Caco-2 (cell line): Measurements from ENCODE around the gene BCDIN3D. TPM values are rescaled to one million over a fixed set of nuclear protein-coding genes. Genes with fewer than 3 reads are reported as not detected.

Experiments
- BruUV-seq: library from RNA; stranded (reverse); fragments of 400-500 nt; replicated peaks from 2 replicates; lab custom pipeline; 2021; lab: Mats Ljungman, UMichigan
- CTCF ChIA-PET: fragments of 300-600 bp; sonication (Branson Sonifier 250); formaldehyde crosslinking; loops from one replicate; lab custom pipeline; 2022; ENCODE audit warnings: antibody characterized with exemption; lab: Charles Lee
- POLR2A ChIA-PET: fragments of 300-600 bp; sonication (Branson Sonifier 250); formaldehyde crosslinking; loops from one replicate; lab custom pipeline; 2022; ENCODE audit warnings: antibody characterized with exemption; lab: Charles Lee
- DNase-seq, 2 experiments: peaks; one replicate each; pipeline versions ENCODE4 v3.0.0 to v3.0.0-alpha.2; 2020 to 2022
- H3K27me3 ChIP-seq: replicated peaks from 2 replicates; pipeline ENCODE4 v1.6.0; 2011; ENCODE audit warnings: low read length; ENCODE audit not compliant: control insufficient read depth, insufficient read depth
- H3K36me3 ChIP-seq: 2 replicates; pipeline ENCODE4 v1.5.1; 2011; ENCODE audit warnings: low read length; ENCODE audit not compliant: control insufficient read depth, insufficient read depth
- H3K4me1 ChIP-seq: fragments of 250-450 bp; sonication (Bioruptor Pico); 2 replicates; pipeline ENCODE4 v1.5.1; 2020; ENCODE audit warnings: mild to moderate bottlenecking
- H3K4me3 ChIP-seq: 2 replicates; pipeline ENCODE4 v1.5.1; 2011; ENCODE audit warnings: low read depth, mild to moderate bottlenecking, control low read depth, low read length
- H3K9me3 ChIP-seq: fragments of 250-450 bp; sonication (Bioruptor Pico); 2 replicates; pipeline ENCODE4 v1.5.1; 2020; ENCODE audit warnings: mild to moderate bottlenecking, moderate library complexity
- H3K27ac Mint-ChIP-seq: one replicate; pipeline ENCODE4 v1.8.0; 2022; ENCODE audit warnings: mixed read lengths; ENCODE audit not compliant: unreplicated experiment
- H3K27me3 Mint-ChIP-seq: one replicate; pipeline ENCODE4 v1.8.0; 2022; ENCODE audit warnings: mixed read lengths; ENCODE audit not compliant: insufficient read depth, unreplicated experiment
- H3K36me3 Mint-ChIP-seq: one replicate; pipeline ENCODE4 v1.8.0; 2022; ENCODE audit warnings: mild to moderate bottlenecking, mixed read lengths; ENCODE audit not compliant: insufficient read depth, unreplicated experiment
- H3K4me1 Mint-ChIP-seq: one replicate; pipeline ENCODE4 v1.8.0; 2022; ENCODE audit warnings: low read depth, mixed read lengths; ENCODE audit not compliant: unreplicated experiment
- H3K4me3 Mint-ChIP-seq: one replicate; pipeline ENCODE4 v1.8.0; 2022; ENCODE audit warnings: mild to moderate bottlenecking, moderate library complexity, mixed read lengths; ENCODE audit not compliant: unreplicated experiment
- H3K9me3 Mint-ChIP-seq: one replicate; pipeline ENCODE4 v1.8.0; 2022; ENCODE audit warnings: mixed read lengths; ENCODE audit not compliant: unreplicated experiment
- CTCF ChIP-seq, 2 experiments: fragments of 200-600 bp in 1 of 2; IDR thresholded peaks; 1 replicate in 1 of 2; 2 replicates in 1 of 2; pipeline versions ENCODE4 v1.5.1 to v1.8.0; 2011 to 2022; ENCODE audit warnings: antibody characterized with exemption in 1 of 2, control low read depth in 1 of 2, inconsistent platforms in 1 of 2, low read depth in 1 of 2, low read length in 1 of 2, mild to moderate bottlenecking in 1 of 2, moderate library complexity in 1 of 2; ENCODE audit not compliant: insufficient read depth in 1 of 2, severe bottlenecking in 1 of 2, unreplicated experiment in 1 of 2
- intact Hi-C: fragments of 100-400 bp; cut with micrococcal nuclease; formaldehyde crosslinking; loops from one replicate; pipeline ENCODE4 v1.10.0; 2022; ENCODE audit not compliant: unreplicated experiment
- total RNA-seq: library from RNA; stranded (reverse); gene quantifications from 2 replicates; pipeline ENCODE4 v1.2.3, GENCODE V29; 2022

The BCDIN3D gene
- total RNA-seq, 1 experiment from 2014 or later, result 6.6 TPM

- no peaks in the 10 kb centered on the region for H3K27me3 ChIP-seq
- H3K9me3 ChIP-seq, result no peaks in the 10 kb centered on the region
- H3K27me3 Mint-ChIP-seq, result no peaks in the 10 kb centered on the region
- H3K4me1 Mint-ChIP-seq, result peaks cover under 1% of the 10 kb centered on the region
- ChIA-PET CTCF (no interaction called here), POLR2A (no interaction called here)
- H3K36me3 ChIP-seq, result no peaks in the 10 kb centered on the region
- H3K4me3 ChIP-seq, result no peak overlapping the region
- H3K27ac Mint-ChIP-seq, result no peak overlapping the region
- H3K9me3 Mint-ChIP-seq, result no peaks in the 10 kb centered on the region
- H3K4me3 Mint-ChIP-seq, result no peak overlapping the region
- no peak for DNase-seq
- intact Hi-C loops, result no loop called here
- TF ChIP-seq CTCF (IDR thresholded peaks at IDR 0.05; ENCODE audit: insufficient read depth in 1 of 2, low read depth in 1 of 2, low read length in 1 of 2, severe bottlenecking in 1 of 2, unreplicated experiment in 1 of 2), result no peak
- BruUV-seq, result no TSS peak
- no peaks in the 10 kb centered on the region; the same call in 1 of the 2 replicates for H3K4me1 ChIP-seq
- H3K36me3 Mint-ChIP-seq, result peaks cover 11% of the 10 kb centered on the region
Measured at GRCh38 chr12:49823951-49824350, 19.0 kb downstream of the BCDIN3D start.

GRCh38 chr12:49823350-49823749, 19.6 kb downstream of the BCDIN3D start:
- no peak for DNase-seq
- BruUV-seq, result no TSS peak
- TF ChIP-seq CTCF (IDR thresholded peaks at IDR 0.05; ENCODE audit: insufficient read depth in 1 of 2, low read depth in 1 of 2, low read length in 1 of 2, severe bottlenecking in 1 of 2, unreplicated experiment in 1 of 2), result no peak
- Mint-ChIP-seq H3K9me3 (no peaks in the 10 kb centered on the region), H3K27ac (no peak overlapping the region), H3K27me3 (no peaks in the 10 kb centered on the region), H3K4me1 (no peaks in the 10 kb centered on the region), H3K4me3 (no peak overlapping the region), H3K36me3 (peaks cover 11% of the 10 kb centered on the region)
- Histone ChIP-seq H3K9me3 (no peaks in the 10 kb centered on the region), H3K4me1 (no peaks in the 10 kb centered on the region), H3K4me3 (no peak overlapping the region), H3K27me3 (no peaks in the 10 kb centered on the region), H3K36me3 (no peaks in the 10 kb centered on the region)
- CTCF ChIA-PET, result no interaction called here
- POLR2A ChIA-PET, result no interaction called here
- intact Hi-C loops, result no loop called here

- H3K36me3 Mint-ChIP-seq, result peaks cover 5% of the 10 kb centered on the region
- CTCF ChIA-PET, result interaction anchor here (0.8 kb wide), 1 partner anchor 17 kb away, joined by 5 read pairs; no protein-coding TSS in a partner anchor
- Histone ChIP-seq H3K4me1 (no peaks in the 10 kb centered on the region), H3K4me3 (no peak overlapping the region), H3K36me3 (no peaks in the 10 kb centered on the region), H3K9me3 (no peaks in the 10 kb centered on the region), H3K27me3 (no peaks in the 10 kb centered on the region)
- H3K4me1 Mint-ChIP-seq, result no peaks in the 10 kb centered on the region
- H3K27me3 Mint-ChIP-seq, result no peaks in the 10 kb centered on the region
- intact Hi-C loops, result no loop called here
- POLR2A ChIA-PET, result interaction anchor here (0.6 kb wide), 2 partner anchors 81 to 120 kb away, joined by 4 to 7 read pairs; no protein-coding TSS in a partner anchor
- TF ChIP-seq CTCF (IDR thresholded peaks at IDR 0.05; ENCODE audit: insufficient read depth in 1 of 2, low read depth in 1 of 2, low read length in 1 of 2, severe bottlenecking in 1 of 2, unreplicated experiment in 1 of 2), result no peak
- H3K27ac Mint-ChIP-seq, result no peak overlapping the region
- BruUV-seq, result no TSS peak
- DNase-seq, result no peak
- H3K9me3 Mint-ChIP-seq, result no peaks in the 10 kb centered on the region
- no peak overlapping the region for H3K4me3 Mint-ChIP-seq
Measured at GRCh38 chr12:49821373-49822287, 21.3 kb downstream of the BCDIN3D start.
